GM12878 (cell line): Measurements from ENCODE around the gene BACE2.

Experiments
- CREM ChIP-seq: IDR thresholded peaks from 2 replicates; pipeline ENCODE4 v1.6.1; 2014; ENCODE audit warnings: antibody characterized with exemption, low read depth
- FOXK2 ChIP-seq: fragments of 450-650 bp; IDR thresholded peaks from 2 replicates; pipeline ENCODE4 v1.6.1; 2017; ENCODE audit warnings: mild to moderate bottlenecking, moderate library complexity
- POLR2A ChIP-seq: IDR thresholded peaks from 2 replicates; pipeline ENCODE4 v1.6.1; 2011; ENCODE audit warnings: low read depth, mild to moderate bottlenecking, low read length
- POU2F2 ChIP-seq: IDR thresholded peaks from 3 replicates; pipeline ENCODE4 v1.6.1; 2011; ENCODE audit warnings: low read depth, mild to moderate bottlenecking, low read length, borderline replicate concordance
- TCF12 ChIP-seq: IDR thresholded peaks from 2 replicates; pipeline ENCODE4 v1.6.1; 2011; ENCODE audit warnings: low read depth, mild to moderate bottlenecking, low read length
- TF ChIP-seq, protein P1 (sequence below): IDR thresholded peaks from 2 replicates; pipeline ENCODE4 v1.6.1; 2012; ENCODE audit warnings: low read length, inconsistent platforms
- TF ChIP-seq, protein P2 (sequence below), 3 experiments: IDR thresholded peaks in 2 of 3; conservative IDR thresholded peaks in 1 of 3; 2 replicates each; pipeline ENCODE4 v1.5.1; 2011; ENCODE audit warnings: low read depth in 3 of 3, low read length in 3 of 3, mild to moderate bottlenecking in 3 of 3, control low read depth in 2 of 3, moderate library complexity in 2 of 3, inconsistent platforms in 1 of 3, mixed read lengths in 1 of 3; ENCODE audit not compliant: control insufficient read depth in 2 of 3, insufficient read depth in 1 of 3; ENCODE audit errors: extremely low read depth in 1 of 3

DNA sequence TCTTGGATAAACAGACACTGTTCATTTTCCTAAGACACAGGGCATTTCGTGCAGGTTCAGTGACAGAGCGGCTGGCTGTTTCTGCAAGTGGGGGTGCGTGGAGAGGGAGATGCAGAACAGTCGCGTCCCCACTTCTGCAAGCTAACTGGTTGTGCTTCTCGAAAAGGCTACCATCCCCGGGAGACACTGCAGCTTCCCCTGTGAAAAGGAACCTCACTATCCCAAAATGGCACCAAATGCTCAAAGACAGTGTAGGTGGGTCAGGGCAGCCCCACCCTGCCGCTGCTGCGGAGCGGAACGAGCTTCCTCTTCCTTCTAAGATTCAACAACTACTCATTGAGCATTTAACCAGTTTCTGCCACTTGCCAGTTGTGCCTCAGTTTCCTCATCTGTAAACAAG lies 19.2 kb upstream of the BACE2 start:
- TF ChIP-seq, protein P1, sequence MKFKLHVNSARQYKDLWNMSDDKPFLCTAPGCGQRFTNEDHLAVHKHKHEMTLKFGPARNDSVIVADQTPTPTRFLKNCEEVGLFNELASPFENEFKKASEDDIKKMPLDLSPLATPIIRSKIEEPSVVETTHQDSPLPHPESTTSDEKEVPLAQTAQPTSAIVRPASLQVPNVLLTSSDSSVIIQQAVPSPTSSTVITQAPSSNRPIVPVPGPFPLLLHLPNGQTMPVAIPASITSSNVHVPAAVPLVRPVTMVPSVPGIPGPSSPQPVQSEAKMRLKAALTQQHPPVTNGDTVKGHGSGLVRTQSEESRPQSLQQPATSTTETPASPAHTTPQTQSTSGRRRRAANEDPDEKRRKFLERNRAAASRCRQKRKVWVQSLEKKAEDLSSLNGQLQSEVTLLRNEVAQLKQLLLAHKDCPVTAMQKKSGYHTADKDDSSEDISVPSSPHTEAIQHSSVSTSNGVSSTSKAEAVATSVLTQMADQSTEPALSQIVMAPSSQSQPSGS: no peak
- TF ChIP-seq POLR2A: no peak
- TF ChIP-seq POU2F2: no peak
- TF ChIP-seq, protein P2, sequence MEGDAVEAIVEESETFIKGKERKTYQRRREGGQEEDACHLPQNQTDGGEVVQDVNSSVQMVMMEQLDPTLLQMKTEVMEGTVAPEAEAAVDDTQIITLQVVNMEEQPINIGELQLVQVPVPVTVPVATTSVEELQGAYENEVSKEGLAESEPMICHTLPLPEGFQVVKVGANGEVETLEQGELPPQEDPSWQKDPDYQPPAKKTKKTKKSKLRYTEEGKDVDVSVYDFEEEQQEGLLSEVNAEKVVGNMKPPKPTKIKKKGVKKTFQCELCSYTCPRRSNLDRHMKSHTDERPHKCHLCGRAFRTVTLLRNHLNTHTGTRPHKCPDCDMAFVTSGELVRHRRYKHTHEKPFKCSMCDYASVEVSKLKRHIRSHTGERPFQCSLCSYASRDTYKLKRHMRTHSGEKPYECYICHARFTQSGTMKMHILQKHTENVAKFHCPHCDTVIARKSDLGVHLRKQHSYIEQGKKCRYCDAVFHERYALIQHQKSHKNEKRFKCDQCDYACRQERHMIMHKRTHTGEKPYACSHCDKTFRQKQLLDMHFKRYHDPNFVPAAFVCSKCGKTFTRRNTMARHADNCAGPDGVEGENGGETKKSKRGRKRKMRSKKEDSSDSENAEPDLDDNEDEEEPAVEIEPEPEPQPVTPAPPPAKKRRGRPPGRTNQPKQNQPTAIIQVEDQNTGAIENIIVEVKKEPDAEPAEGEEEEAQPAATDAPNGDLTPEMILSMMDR (IDR thresholded peaks at IDR 0.05 in 2 of 3, conservative IDR thresholded peaks at IDR 0.05 in 1 of 3; ENCODE audit: control insufficient read depth in 2 of 3, extremely low read depth in 1 of 3, insufficient read depth in 1 of 3, low read depth in 3 of 3, low read length in 3 of 3): no peak
- no peak for TF ChIP-seq FOXK2
- TF ChIP-seq CREM: no peak
- TF ChIP-seq TCF12: no peak
